Islet precursor cell (in vitro differentiated cells): ENCODE data around the gene THBS1.

Experiments used
- DNase-seq: peaks from one replicate; pipeline ENCODE4 v3.0.0-alpha.2; 2018

Gene THBS1

GRCh38 chr15:39575180-39575579 is 5.7 kb upstream of the THBS1 start:
- DNase-seq = no peak

DNA sequence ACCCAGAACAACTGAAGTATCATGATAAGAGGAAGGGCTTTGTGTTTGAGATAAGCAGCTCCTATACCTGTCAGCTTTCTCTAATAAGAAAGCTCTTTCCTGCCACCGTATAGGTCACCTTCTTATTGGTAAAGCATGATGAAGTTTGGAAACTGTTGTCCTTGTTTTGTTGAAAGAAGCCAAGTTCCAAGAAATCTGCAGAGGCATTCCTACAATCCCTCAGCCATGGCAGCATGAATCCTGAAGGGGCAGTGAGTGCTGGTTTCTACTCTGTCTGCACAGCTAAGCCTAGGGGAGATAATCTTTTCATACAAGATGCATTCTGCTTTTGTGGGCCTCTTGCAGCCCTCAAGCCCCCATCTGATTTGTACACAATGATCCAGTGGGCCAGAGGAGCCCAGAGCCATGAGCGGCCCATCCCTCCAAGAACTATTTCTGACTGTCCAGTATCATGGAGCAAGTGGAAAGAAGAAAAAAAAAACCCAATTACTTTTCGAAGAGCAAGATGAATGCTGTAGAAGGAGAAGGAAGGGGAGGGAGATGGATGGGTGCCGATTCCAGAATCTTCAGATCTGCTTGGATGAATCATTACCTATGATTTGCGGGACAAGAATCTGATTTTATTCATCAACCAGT is 1.9 kb upstream of the THBS1 start:
- DNase-seq = no peak

DNA sequence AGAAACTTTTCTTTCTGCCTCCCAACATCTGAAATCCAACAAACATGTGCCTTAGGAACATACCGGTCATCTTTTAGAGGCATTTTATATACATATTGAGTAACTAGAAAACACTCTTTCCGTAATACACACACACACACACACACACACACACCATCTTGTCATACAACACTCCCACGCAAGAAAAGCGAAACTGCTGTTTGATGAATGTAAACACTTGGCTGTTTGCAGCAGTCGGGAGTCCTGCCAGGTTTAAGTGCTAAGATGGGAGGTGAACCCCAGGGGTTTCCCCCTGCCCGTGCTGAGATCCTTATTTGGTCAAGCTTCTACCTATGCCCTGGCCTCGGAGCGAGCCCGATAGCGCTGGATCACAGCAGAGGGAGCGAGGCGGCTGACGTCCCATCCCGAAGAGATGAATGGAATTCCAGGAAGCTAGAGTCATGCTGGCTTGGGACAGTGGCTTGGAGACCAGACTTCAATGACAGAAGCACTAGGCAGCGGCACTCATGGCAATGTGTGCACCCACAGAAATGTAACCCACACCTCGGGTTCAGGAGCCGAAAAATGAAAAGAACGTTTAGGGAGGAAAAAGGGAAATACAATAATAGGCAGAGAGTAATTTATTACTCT is 1.3 kb upstream of the THBS1 start:
- peak; percentile 95 for DNase-seq

DNA sequence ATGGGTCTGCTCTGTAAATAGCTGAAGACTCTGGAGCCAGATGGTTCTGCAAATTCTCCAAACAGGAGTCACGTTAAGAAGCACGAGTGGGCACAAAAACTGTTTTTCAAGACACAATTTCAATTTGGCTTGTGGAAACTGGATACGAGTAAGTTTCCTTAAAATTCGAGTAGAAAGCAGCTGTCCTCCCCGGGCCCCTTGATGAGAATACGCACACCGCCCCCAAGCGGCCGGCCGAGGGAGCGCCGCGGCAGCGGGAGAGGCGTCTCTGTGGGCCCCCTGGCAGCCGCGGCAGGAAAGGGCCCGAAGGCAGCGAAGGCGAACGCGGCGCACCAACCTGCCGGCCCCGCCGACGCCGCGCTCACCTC is 778 bp upstream of the THBS1 start:
- peak; percentile 97 for DNase-seq

DNA sequence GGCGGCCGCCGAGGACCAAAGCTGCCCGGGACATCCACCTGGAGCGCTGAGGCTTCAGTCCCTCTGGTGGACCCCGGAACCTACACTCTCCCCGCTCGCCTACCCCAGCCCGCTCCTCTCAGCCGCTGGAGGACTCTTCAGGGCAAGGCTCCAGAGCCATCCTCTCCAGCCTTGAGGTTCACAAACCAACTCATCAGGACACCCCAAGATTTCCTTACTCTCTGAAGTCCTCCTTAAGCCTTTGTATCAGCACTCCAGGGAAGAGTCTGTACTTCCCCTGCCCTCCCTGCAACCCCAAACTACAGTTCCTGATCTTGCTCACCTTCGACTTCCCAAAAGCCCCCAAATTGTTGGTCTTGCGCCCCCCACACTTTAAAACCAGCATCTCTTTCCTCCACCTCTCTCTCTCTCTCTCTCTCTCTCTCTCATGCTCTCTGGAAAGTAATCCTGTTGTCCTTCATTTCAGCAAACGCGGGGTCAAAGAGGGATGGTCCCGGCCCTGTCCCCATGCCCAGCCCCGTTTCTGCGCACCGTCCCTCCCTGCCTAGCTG is 438 bp downstream of the THBS1 start:
- DNase-seq = no peak

DNA sequence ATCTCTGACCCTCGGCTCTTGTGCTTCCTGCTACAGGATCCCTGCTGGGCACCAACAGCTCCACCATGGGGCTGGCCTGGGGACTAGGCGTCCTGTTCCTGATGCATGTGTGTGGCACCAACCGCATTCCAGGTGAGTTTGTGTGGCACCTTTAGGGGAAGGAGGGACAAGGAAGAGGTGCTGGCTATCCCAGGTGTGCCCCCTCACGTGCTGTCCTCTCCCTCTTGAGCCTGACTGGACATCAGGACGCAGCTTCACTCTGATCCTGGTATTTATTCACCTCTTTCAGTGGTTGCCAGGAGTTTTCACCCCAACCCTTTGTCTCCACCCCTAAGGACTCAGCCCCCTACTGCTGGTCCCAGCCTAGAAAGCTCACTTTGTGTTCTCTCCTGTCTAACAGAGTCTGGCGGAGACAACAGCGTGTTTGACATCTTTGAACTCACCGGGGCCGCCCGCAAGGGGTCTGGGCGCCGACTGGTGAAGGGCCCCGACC is 960 bp downstream of the THBS1 start:
- DNase-seq = peak; percentile 79

- DNase-seq = no peak
These were observed 1.6 kb downstream of the THBS1 start for GRCh38 chr15:39582286-39582976.

DNA sequence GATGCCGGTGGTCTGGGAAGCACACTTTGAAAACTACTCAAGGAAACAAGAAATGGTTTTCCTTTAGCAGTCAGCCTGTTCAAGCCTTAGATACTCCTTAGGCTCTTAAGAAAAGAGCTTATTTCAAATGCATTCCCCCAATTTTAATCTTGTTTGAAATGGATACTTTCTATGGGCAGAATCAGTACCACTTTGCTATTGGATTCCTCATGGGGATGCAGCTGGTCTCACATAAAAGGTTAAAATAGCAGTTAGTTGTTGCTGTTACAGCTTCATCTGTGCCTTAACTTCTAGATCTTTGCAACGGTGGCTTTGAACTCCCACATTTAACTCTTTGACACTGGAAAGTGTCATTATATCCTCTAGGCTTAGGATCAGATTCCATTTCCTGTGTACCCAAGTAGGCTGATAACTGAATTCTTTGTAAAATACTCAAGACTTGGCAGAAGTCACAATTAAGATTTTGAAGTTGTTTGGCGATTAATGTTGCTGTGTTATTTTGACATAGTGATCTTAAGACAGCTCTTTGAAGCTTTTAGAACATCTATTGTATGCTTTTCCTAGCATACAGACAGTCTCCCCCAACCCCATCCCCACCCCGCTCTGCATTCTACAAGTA is 2.2 kb downstream of the THBS1 start:
- no peak for DNase-seq

DNA sequence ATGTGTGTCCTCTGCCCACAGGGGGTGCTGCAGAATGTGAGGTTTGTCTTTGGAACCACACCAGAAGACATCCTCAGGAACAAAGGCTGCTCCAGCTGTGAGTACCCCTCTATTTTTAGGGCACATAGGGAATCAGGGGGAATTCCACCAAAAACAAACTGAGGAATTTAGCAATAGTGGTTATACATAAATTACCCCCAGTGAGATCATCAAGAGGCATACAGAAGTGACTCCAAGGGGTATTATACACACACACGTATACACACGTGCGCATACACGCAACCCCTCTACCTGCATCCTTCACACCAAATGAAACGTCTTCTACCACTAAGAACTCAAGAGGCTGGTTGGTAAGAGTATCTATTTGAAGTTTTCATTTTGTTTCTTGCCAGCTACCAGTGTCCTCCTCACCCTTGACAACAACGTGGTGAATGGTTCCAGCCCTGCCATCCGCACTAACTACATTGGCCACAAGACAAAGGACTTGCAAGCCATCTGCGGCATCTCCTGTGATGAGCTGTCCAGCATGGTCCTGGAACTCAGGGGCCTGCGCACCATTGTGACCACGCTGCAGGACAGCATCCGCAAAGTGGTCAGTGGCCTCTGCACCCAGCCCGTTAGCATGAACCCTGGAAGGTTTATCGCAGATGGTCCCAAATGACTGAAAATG is 2.9 kb downstream of the THBS1 start:
- peak; percentile 65 for DNase-seq

DNA sequence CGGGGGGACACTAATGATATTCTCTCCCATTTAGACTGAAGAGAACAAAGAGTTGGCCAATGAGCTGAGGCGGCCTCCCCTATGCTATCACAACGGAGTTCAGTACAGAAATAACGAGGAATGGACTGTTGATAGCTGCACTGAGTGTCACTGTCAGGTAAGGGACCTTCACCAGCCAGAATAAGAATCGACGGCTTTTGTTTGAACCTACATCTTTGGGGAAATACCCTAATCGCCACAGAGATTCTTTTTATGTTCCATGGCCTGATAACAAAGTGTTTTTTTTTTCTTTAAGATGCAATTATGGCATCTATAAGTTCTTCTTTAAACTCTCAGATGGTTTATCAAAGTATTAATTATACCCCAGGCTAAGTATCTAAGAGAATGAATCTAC is 3.4 kb downstream of the THBS1 start:
- DNase-seq = no peak

DNA sequence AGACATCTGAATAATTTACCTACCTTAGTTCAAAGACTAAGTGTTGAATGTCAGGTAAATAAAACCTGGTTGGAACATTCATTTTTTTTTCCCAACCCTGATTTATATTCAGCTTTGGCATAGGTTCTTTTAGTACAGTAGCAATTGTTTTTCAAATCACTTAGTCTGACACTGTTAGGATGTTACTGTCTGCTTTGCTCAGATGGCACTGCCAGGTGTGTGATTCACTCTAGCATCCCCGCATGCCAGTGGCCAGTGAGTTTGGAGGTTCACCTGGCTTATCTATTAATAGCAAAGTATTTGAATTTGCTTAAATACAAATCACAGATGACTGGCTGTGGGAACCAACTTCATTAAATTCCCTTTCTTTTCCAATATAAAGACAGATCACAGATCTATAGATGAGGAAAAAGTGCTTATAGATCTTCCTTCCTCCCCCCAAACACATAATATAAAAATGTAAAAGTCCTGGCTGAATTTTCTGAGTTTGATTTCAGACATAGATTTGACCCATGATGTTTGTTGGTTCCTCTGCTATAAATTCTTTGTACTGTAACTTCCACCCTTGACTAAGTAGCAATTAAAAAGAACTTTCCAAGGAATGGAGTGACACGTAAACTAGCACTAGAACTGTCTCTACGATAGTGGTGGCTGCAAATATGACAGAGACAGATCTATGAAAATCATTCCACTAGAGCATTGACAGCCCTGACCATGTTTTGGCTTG is 3.9 kb downstream of the THBS1 start:
- peak; percentile 31 for DNase-seq

- no peak for DNase-seq
These were observed 4.5 kb downstream of the THBS1 start for GRCh38 chr15:39585389-39585841.

GRCh38 chr15:39585871-39586301 is 5.0 kb downstream of the THBS1 start:
- DNase-seq = no peak

DNA sequence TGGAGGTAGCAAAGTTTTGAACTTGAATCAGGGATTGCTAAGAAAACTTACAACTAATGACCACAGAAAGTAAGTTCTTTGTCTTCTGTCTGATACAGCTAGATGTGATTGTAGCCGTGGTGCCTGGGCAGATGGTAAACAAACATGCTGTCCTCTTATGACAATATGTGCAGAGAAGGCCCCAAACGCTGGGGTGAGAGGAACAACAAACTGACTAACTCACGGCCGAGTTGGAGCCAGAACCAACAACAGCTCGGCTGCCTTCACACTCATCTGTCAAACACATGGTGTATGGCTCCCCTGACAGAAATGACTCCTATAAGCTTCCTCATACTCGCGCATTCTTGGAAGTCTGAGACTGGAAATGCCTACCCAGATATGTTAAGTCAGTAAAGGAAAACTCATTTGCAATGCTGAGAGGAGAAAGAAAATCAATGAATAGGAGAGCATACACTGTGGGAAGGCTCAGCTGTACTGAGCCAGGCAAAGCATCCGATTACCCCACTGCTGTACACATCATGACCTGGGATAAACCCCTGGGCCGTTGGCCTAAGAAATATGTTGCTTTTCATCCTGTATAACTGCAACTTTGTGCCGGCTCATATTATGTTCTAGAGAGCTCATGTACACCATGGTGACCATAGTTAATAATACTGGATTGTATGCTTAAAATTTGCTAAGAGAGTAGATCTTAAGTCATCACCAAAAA is 5.7 kb downstream of the THBS1 start:
- no peak for DNase-seq

DNA sequence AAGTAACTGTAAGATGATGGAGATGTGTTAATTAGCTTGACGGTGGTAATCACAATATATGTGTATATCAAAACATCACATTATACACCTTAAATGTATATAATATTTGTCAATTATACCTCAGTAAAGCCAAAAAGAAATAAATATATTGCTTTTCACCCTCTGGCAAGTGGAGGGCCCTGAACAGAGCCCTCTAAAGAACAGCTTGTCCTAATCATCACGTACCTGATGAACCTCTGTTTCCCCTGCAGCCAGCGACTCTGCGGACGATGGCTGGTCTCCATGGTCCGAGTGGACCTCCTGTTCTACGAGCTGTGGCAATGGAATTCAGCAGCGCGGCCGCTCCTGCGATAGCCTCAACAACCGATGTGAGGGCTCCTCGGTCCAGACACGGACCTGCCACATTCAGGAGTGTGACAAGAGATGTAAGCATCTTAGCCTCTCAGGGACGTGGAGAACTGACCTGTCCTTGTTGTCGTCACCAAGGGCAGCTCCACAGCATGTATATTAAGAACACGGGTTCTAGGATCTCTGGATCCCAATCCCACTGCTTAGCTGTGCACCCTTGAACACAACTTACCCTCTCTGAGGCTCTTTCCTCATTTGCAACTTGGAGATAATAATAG is 6.3 kb downstream of the THBS1 start:
- DNase-seq = no peak

- DNase-seq = no peak
These were observed 7.1 kb downstream of the THBS1 start for GRCh38 chr15:39587731-39588530.

DNA sequence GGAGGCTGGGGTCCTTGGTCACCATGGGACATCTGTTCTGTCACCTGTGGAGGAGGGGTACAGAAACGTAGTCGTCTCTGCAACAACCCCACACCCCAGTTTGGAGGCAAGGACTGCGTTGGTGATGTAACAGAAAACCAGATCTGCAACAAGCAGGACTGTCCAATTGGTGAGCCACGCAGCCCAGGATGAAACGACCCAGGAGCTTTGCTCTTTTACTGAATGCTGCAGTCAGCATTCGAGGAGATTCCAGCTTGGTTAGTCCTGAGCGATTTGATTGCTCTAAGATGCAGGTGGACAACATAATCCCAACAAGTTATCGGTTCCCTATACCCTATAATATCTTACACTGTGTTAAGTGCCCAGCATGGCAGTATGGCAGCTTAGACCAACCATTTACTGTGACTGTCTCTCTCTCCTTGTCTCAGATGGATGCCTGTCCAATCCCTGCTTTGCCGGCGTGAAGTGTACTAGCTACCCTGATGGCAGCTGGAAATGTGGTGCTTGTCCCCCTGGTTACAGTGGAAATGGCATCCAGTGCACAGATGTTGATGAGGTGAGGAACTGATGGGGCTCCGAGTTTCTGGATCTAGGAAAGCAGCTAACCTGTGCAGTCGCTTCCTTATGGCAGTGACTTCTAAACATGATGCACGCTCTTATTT is 7.8 kb downstream of the THBS1 start:
- DNase-seq = no peak

- no peak for DNase-seq
These were observed 8.4 kb downstream of the THBS1 start for GRCh38 chr15:39589193-39589814.
